HEK293 (cell line): Measurements from ENCODE around the gene RAB3B.

Source experiments
- CTCF ChIP-seq: fragments of 450-650 bp; formaldehyde crosslinking; IDR thresholded peaks from 2 replicates; pipeline ENCODE4 v1.5.1; 2016; ENCODE audit warnings: missing biosample characterization, missing genetic modification characterization
- MYNN ChIP-seq: fragments of 450-650 bp; formaldehyde crosslinking; IDR thresholded peaks from 2 replicates; pipeline ENCODE4 v1.5.1; 2016; ENCODE audit warnings: missing biosample characterization, missing genetic modification characterization, borderline replicate concordance
- RBAK ChIP-seq: fragments of 450-650 bp; formaldehyde crosslinking; IDR thresholded peaks from 2 replicates; pipeline ENCODE4 v1.5.1; 2016; ENCODE audit warnings: missing biosample characterization, missing genetic modification characterization
- ZNF10 ChIP-seq: fragments of 450-650 bp; formaldehyde crosslinking; IDR thresholded peaks from 2 replicates; pipeline ENCODE4 v1.5.1; 2017; ENCODE audit warnings: missing biosample characterization, missing genetic modification characterization
- ZSCAN18 ChIP-seq: fragments of 450-650 bp; formaldehyde crosslinking; IDR thresholded peaks from 2 replicates; pipeline ENCODE4 v1.5.1; 2016; ENCODE audit warnings: missing biosample characterization, missing genetic modification characterization

GRCh38 chr1:52033190-52034049 is 42.9 kb upstream of the RAB3B start, which contains the start of gene KTI12:
- TF ChIP-seq CTCF (tag by site-specific recombination) (peak; percentile 50), ZSCAN18 (tag by site-specific recombination) (no peak), MYNN (peak; percentile 97), RBAK (tag by site-specific recombination) (no peak), ZNF10 (tag by site-specific recombination) (no peak)
